Esophagus muscularis mucosa (tissue), 4 donors: ENCODE measurements around the gene KRTAP10-10. TPM values are rescaled to one million over a fixed set of nuclear protein-coding genes. Genes with fewer than 3 reads are reported as not detected.
"Not testable (repeated sequence)": the region's sequence is repeated elsewhere in the genome, so short reads cannot be mapped to it uniquely, and the experiment has no call there.

ENCODE experiments used
- DNase-seq: peaks from one replicate; pipeline ENCODE4 v3.0.0-alpha.2; 2017; ENCODE audit errors: extremely low spot score
- H3K27ac ChIP-seq, 4 donors: fragments of 200-600 bp; sonication (generic); replicated peaks in 1 of 4; 1 replicate in 3 of 4; 2 replicates in 1 of 4; pipeline ENCODE4 v1.5.1; 2016 to 2019; ENCODE audit warnings: mild to moderate bottlenecking in 1 of 4
- H3K27me3 ChIP-seq, 4 donors: fragments of 200-600 bp; sonication (generic); one replicate each; pipeline versions ENCODE4 v1.5.1 to v1.6.0; 2016 to 2019
- H3K36me3 ChIP-seq, 4 donors: fragments of 200-600 bp; sonication (generic); one replicate each; pipeline ENCODE4 v1.5.1; 2016 to 2019
- H3K4me1 ChIP-seq, 4 donors: fragments of 200-600 bp; sonication (generic); one replicate each; pipeline ENCODE4 v1.5.1; 2016 to 2019
- H3K4me3 ChIP-seq, 4 donors: fragments of 200-600 bp; sonication (generic); 1 replicate in 2 of 4; 2 replicates in 2 of 4; pipeline ENCODE4 v1.5.1; 2016 to 2019; ENCODE audit warnings: mild to moderate bottlenecking in 4 of 4, moderate library complexity in 1 of 4
- H3K9me3 ChIP-seq, 4 donors: fragments of 200-600 bp; sonication (generic); 1 replicate in 3 of 4; 2 replicates in 1 of 4; pipeline ENCODE4 v1.5.1; 2016 to 2019
- EP300 ChIP-seq: sonication (generic); formaldehyde crosslinking; IDR thresholded peaks from one replicate; pipeline ENCODE4 v1.6.1; 2017; ENCODE audit warnings: antibody characterized with exemption
- POLR2A ChIP-seq: fragments of 450-650 bp; IDR thresholded peaks from one replicate; pipeline ENCODE4 v1.6.1; 2017; ENCODE audit warnings: antibody characterized with exemption, moderate library complexity, mild to moderate bottlenecking, low read depth
- POLR2AphosphoS5 ChIP-seq, 2 donors: sonication (generic); formaldehyde crosslinking; IDR thresholded peaks; one replicate each; pipeline ENCODE4 v1.6.1; 2017; ENCODE audit warnings: antibody characterized with exemption in 2 of 2
- WGBS: methylation state at CpG from one replicate; pipeline ENCODE4 v1.1.5; 2018; 5-methylcytosine and 5-hydroxymethylcytosine counted together
- intact Hi-C: fragments of 100-400 bp; cut with DNase I; formaldehyde crosslinking; loops from one replicate; pipeline ENCODE4 v1.15.1; 2023
- total RNA-seq, 4 donors: library from RNA; depleted of rRNA; stranded (reverse); fragments of >200 nt; gene quantifications; one replicate each; pipeline versions ENCODE4 v1.1.0 to v1.2.1, GENCODE V29; 2016
- TF ChIP-seq, protein P1 (sequence below), 3 experiments: fragments of 200-600 bp in 2 of 3; fragments of 450-650 bp in 1 of 3; sonication (generic) in 2 of 3; IDR thresholded peaks; one replicate each; pipeline ENCODE4 v1.5.1; 2017 to 2019; ENCODE audit warnings: antibody characterized with exemption in 3 of 3, mild to moderate bottlenecking in 2 of 3, moderate library complexity in 1 of 3

Gene KRTAP10-10
- total RNA-seq, 4 donors from 2014 or later: not detected

DNA sequence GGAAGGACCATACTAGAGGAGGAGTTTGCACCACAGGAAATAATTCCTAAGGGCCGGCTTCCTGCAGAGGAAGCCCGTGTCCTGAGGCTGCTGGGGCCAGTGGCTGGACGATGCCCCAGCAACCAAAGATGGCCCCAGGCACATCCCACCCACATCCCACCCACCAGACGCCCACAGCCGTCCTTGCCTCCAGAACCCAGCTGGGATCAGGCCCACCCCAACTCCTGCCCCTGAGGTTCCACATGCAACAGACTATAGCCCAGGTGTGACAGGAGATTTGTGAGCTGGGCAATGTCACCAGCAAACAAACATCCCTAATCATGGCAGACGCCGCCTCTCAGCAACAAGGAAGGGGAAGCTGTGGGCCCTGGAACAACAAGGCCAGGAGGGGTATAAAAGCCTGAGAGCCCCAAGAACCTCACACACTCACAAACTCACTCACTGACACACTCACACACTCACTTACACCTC is 10.4 kb upstream of the KRTAP10-10 start, which contains the start of gene KRTAP10-9:
Gene KRTAP10-9 (plus strand): TSS at position 421 of the 471 bp plus-strand sequence. CDS start 79 bp downstream, outside the sequence.
- intact Hi-C loops: no loop called here

DNA sequence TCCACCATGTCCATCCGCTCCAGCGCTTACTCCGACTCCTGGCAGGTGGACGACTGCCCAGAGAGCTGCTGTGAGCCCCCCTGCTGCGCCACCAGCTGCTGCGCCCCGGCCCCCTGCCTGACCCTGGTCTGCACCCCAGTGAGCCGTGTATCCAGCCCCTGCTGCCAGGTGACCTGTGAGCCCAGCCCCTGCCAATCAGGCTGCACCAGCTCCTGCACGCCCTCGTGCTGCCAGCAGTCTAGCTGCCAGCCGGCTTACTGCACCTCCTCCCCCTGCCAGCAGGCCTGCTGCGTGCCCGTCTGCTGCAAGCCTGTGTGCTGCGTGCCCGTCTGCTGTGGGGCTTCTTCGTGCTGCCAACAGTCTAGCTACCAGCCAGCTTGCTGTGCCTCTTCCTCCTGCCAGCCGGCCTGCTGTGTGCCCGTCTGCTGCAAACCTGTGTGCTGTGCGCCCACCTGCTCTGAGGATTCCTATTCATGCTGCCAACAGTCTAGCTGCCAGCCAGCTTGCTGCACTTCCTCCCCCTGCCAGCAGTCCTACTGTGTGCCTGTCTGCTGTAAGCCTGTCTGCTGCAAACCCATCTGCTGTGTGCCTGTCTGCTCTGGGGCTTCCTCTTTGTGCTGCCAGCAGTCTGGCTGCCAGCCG is 9.9 kb upstream of the KRTAP10-10 start:
- intact Hi-C loops, H3K27ac ChIP-seq, H3K36me3 ChIP-seq, H3K4me1 ChIP-seq, H3K4me3 ChIP-seq, DNase-seq: not testable (repeated sequence)
- peaks cover 0 to 40% (median 38%) of the 10 kb centered on the region in 4 donors for H3K9me3 ChIP-seq
- peaks cover 0 to 37% (median 0%) of the 10 kb centered on the region in 4 donors for H3K27me3 ChIP-seq
- 78% methylated on average over 15 of the region's 20 CpGs for WGBS

More for the DNA sequence above, 10.4 kb upstream of the KRTAP10-10 start, which contains the start of gene KRTAP10-9:
- peak; percentile 45 for DNase-seq
- H3K4me1 ChIP-seq: peaks cover 0 to 5% (median 0%) of the 10 kb centered on the region in 4 donors
- WGBS: 68% methylated on average over 5 of the region's 7 CpGs
- TF ChIP-seq POLR2A (no peak), EP300 (no peak), POLR2AphosphoS5 (IDR thresholded peaks at IDR 0.05) (no peak)
- TF ChIP-seq, protein P1, sequence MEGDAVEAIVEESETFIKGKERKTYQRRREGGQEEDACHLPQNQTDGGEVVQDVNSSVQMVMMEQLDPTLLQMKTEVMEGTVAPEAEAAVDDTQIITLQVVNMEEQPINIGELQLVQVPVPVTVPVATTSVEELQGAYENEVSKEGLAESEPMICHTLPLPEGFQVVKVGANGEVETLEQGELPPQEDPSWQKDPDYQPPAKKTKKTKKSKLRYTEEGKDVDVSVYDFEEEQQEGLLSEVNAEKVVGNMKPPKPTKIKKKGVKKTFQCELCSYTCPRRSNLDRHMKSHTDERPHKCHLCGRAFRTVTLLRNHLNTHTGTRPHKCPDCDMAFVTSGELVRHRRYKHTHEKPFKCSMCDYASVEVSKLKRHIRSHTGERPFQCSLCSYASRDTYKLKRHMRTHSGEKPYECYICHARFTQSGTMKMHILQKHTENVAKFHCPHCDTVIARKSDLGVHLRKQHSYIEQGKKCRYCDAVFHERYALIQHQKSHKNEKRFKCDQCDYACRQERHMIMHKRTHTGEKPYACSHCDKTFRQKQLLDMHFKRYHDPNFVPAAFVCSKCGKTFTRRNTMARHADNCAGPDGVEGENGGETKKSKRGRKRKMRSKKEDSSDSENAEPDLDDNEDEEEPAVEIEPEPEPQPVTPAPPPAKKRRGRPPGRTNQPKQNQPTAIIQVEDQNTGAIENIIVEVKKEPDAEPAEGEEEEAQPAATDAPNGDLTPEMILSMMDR (IDR thresholded peaks at IDR 0.05): no peak
- no peak within 1 kb of the TSS for H3K27ac ChIP-seq
- peaks cover 0 to 34% (median 32%) of the 10 kb centered on the region in 4 donors for H3K9me3 ChIP-seq
- peaks cover 0 to 37% (median 0%) of the 10 kb centered on the region in 4 donors for H3K27me3 ChIP-seq
- H3K4me3 ChIP-seq: no peak within 1 kb of the TSS
- H3K36me3 ChIP-seq: no peaks in the 10 kb centered on the region

DNA sequence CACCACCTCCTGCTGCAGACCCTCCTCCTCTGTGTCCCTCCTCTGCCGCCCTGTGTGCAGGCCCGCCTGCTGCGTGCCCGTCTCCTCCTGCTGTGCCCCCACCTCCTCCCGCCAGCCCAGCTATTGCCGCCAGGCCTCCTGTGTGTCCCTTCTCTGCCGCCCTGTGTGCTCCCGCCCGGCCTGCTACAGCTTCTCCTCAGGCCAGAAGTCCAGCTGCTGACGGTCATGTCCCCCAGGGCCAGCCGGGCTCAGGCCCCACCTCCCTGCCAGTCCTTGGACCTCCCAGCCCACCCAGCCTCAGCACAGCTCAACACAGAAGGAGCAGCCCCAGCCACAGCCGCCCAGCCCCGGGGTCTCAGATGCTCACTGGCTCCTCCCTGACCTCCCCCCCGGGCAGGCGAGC is 9.3 kb upstream of the KRTAP10-10 start:
- H3K9me3 ChIP-seq: peaks cover 0 to 44% (median 42%) of the 10 kb centered on the region in 4 donors
- intact Hi-C loops, H3K4me3 ChIP-seq, DNase-seq, H3K27ac ChIP-seq, H3K4me1 ChIP-seq, H3K36me3 ChIP-seq: not testable (repeated sequence)
- 56% methylated on average over 10 of the region's 15 CpGs for WGBS
- H3K27me3 ChIP-seq: peaks cover 0 to 37% (median 0%) of the 10 kb centered on the region in 4 donors

DNA sequence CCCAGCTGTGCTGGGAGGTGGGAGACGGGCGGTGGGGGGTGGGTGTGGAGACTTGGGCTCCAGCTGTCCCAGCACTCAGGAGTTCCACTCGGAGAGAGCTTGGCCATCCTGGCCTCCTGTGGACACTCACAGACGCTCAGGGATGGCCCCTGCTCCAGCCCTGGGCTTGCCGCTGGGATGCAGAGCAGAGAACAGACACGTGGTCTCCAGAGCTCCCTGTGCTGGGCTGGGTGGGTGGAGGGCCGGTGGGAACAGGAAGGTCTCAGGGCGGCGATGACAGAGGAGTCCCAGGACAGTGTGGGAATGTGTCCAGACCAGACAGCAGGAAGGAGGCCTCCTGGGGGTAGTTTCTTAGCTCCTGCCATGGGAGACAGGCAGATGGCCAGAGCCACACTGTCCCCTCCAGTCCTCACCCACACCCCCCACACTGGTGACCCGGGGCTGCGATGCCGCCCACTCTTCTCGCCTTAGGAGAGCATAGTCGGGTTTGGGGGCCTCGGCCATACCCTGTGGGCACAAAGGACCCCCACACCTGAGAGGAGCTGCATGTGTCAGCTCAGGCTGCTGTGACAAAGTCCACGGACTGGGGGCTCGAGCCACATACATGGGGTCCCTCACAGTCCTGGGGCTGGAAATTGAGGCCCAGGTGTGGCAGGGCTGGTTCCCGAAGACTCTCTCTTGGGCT is 8.3 kb upstream of the KRTAP10-10 start:
- Histone ChIP-seq H3K36me3 (no peaks in the 10 kb centered on the region), H3K4me1 (peaks cover 0 to 5% (median 0%) of the 10 kb centered on the region in 4 donors), H3K27me3 (peaks cover 0 to 37% (median 0%) of the 10 kb centered on the region in 4 donors), H3K4me3 (no peak overlapping the region), H3K9me3 (peaks cover 0 to 40% (median 36%) of the 10 kb centered on the region in 4 donors), H3K27ac (no peak overlapping the region)
- intact Hi-C loops: no loop called here
- DNase-seq: no peak
- WGBS: 66% methylated on average over 15 of the region's 18 CpGs
- TF ChIP-seq, protein P1 (IDR thresholded peaks at IDR 0.05): no peak
- TF ChIP-seq POLR2AphosphoS5 (IDR thresholded peaks at IDR 0.05) (no peak), EP300 (no peak)

DNA sequence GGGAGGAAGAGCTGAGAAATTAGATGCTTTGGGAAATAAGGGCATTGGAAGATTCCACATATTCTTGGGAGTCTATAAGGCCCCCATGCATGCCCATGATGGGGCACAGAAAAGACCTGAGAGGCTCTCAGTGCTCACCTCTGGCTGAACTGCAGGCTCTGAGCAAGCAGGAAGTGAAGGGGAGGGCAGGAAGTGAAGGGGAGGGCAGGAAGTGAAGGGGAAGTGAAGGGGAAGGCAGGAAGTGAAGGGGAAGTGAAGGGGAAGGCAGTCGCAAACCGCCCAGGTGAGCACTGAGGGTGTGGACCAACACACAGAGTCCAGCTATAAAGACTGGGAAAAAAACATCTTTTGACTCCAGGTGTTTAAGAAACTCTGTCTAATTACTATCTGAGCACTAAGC is 6.7 kb upstream of the KRTAP10-10 start:
- peak; percentile 34 for DNase-seq

DNA sequence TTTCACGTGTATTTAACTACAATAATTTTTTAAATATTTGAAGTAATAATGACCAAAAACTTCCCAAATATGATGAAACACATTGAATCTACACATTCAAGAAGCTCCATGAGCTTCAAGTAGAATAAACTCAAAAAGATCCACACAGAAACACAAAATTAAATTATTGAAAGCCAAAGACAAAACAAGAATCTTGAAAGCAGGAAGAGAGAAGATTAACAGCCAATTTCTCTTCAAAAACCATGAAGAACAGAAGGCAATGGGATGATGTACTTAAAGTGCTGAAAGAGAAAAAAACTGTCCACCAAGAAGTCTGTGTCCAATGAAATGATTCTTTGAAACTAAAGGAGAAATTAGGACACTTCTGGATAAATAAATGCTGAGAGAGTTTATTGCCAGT is 5.1 kb upstream of the KRTAP10-10 start:
- Histone ChIP-seq H3K36me3 (no peaks in the 10 kb centered on the region), H3K9me3 (peaks cover 0 to 29% (median 26%) of the 10 kb centered on the region in 4 donors), H3K4me3 (no peak overlapping the region), H3K27ac (no peak overlapping the region), H3K27me3 (peaks cover 0 to 38% (median 0%) of the 10 kb centered on the region in 4 donors), H3K4me1 (no peaks in the 10 kb centered on the region)
- no peak for DNase-seq
- TF ChIP-seq POLR2AphosphoS5 (IDR thresholded peaks at IDR 0.05) (no peak), POLR2A (no peak), EP300 (no peak)
- TF ChIP-seq, protein P1 (IDR thresholded peaks at IDR 0.05): no peak
- intact Hi-C loops: no loop called here
- WGBS: 89% methylated on average over 1 of the region's 1 CpG

More for the DNA sequence above, 6.7 kb upstream of the KRTAP10-10 start:
- TF ChIP-seq POLR2AphosphoS5 (IDR thresholded peaks at IDR 0.05) (no peak), EP300 (no peak)
- H3K9me3 ChIP-seq: peaks cover 0 to 29% (median 26%) of the 10 kb centered on the region in 4 donors
- 91% methylated on average over 2 of the region's 2 CpGs for WGBS
- H3K27ac ChIP-seq: no peak overlapping the region
- no peaks in the 10 kb centered on the region for H3K36me3 ChIP-seq
- peaks cover 0 to 5% (median 0%) of the 10 kb centered on the region in 4 donors for H3K4me1 ChIP-seq
- H3K4me3 ChIP-seq: no peak overlapping the region
- H3K27me3 ChIP-seq: peaks cover 0 to 43% (median 0%) of the 10 kb centered on the region in 4 donors
- intact Hi-C loops: no loop called here
